Measurements from ENCODE around the gene MLC1. TPM values are rescaled to one million over a fixed set of nuclear protein-coding genes. Genes with fewer than 3 reads are reported as not detected.

The MLC1 gene
- total and polyA plus RNA-seq, 2 donors (not counting 1 experiment from before 2014, with no cell fraction given) = 0.34 TPM; not detected in 1

GRCh38 chr22:50131894-50132293 lies 46.7 kb upstream of the MLC1 start:
- WGBS (ENCODE audit: insufficient coverage) = 91% methylated on average over 3 of the region's 4 CpGs
- H2AFZ ChIP-seq (ENCODE audit: insufficient read depth, low read depth, low read length, poor library complexity, severe bottlenecking) = no peak overlapping the region
- peaks cover 0 to 2% (median 2%) of the 10 kb centered on the region in 3 donors for H3K9me3 ChIP-seq (ENCODE audit: control extremely low read depth in 1 of 3, control insufficient read depth in 2 of 3, insufficient read depth in 1 of 3, low read length in 2 of 3)
- H3K4me2 ChIP-seq (replicated peaks; ENCODE audit: low read depth, low read length, poor library complexity, severe bottlenecking) = no peak overlapping the region
- H3K79me2 ChIP-seq (ENCODE audit: control insufficient read depth, insufficient read depth, low read length) = no peaks in the 10 kb centered on the region
- H3K27ac Mint-ChIP-seq = no peak overlapping the region
- H3K36me3 ChIP-seq (replicated peaks in 1 of 2; ENCODE audit: control extremely low read depth in 1 of 2, control insufficient read depth in 1 of 2, extremely low read depth in 1 of 2, insufficient read depth in 2 of 2, low read length in 1 of 2) = no peaks in the 10 kb centered on the region
- no peak overlapping the region for H3K9ac ChIP-seq (ENCODE audit: low read length)
- H4K20me1 ChIP-seq (ENCODE audit: control insufficient read depth, insufficient read depth, low read length, poor library complexity, severe bottlenecking) = no peaks in the 10 kb centered on the region
- no peak overlapping the region for H3K4me3 Mint-ChIP-seq
- no peaks in the 10 kb centered on the region for H3K4me1 Mint-ChIP-seq
- no peaks in the 10 kb centered on the region for H3K4me1 ChIP-seq (ENCODE audit: control insufficient read depth in 2 of 2, insufficient read depth in 2 of 2, low read length in 2 of 2)
- no peaks in the 10 kb centered on the region for H3K9me3 Mint-ChIP-seq (ENCODE audit: insufficient read depth)
- no peak overlapping the region for H3K4me3 ChIP-seq (ENCODE audit: control extremely low read depth in 1 of 5, extremely low read depth in 1 of 5, insufficient read depth in 1 of 5, low read depth in 2 of 5, low read length in 4 of 5)
- H3K27me3 Mint-ChIP-seq = peaks cover 52% of the 10 kb centered on the region
- POLR2A ChIA-PET = no interaction called here
- intact Hi-C loops (cut with micrococcal nuclease) = no loop called here
- TF ChIP-seq CTCF (IDR thresholded peaks at IDR 0.05) (no peak), EZH2 (IDR thresholded peaks at IDR 0.05; ENCODE audit: borderline replicate concordance, insufficient read depth, low read depth, low read length, poor library complexity, severe bottlenecking) (no peak)
- H3K27me3 ChIP-seq (replicated peaks in 1 of 4; ENCODE audit: control extremely low read depth in 1 of 4, control insufficient read depth in 3 of 4, insufficient read depth in 4 of 4, low read length in 3 of 4) = peaks cover 0 to 7% (median 3%) of the 10 kb centered on the region in 4 experiments
- ATAC-seq (ENCODE audit: low read depth) (no peak), DNase-seq (no peak)
- CTCF ChIA-PET = interaction anchor here (0.6 kb wide), 1 partner anchor 106 kb away, joined by 3 read pairs; no protein-coding TSS in a partner anchor
- no peak overlapping the region for H3K27ac ChIP-seq (ENCODE audit: low read length in 2 of 2)

- Histone ChIP-seq H4K20me1 (ENCODE audit: control insufficient read depth, insufficient read depth, low read length, poor library complexity, severe bottlenecking) (no peaks in the 10 kb centered on the region), H3K79me2 (ENCODE audit: control insufficient read depth, insufficient read depth, low read length) (no peaks in the 10 kb centered on the region), H3K4me1 (ENCODE audit: control insufficient read depth in 2 of 2, insufficient read depth in 2 of 2, low read length in 2 of 2) (no peaks in the 10 kb centered on the region), H3K4me3 (ENCODE audit: control extremely low read depth in 1 of 5, extremely low read depth in 1 of 5, insufficient read depth in 1 of 5, low read depth in 2 of 5, low read length in 4 of 5) (no peak overlapping the region), H3K9ac (ENCODE audit: low read length) (no peak overlapping the region), H3K9me3 (ENCODE audit: control extremely low read depth in 1 of 3, control insufficient read depth in 2 of 3, insufficient read depth in 1 of 3, low read length in 2 of 3) (peaks cover 0 to 12% (median 2%) of the 10 kb centered on the region in 3 donors), H3K4me2 (replicated peaks; ENCODE audit: low read depth, low read length, poor library complexity, severe bottlenecking) (no peak overlapping the region), H2AFZ (ENCODE audit: insufficient read depth, low read depth, low read length, poor library complexity, severe bottlenecking) (no peak overlapping the region), H3K27me3 (replicated peaks in 1 of 4; ENCODE audit: control extremely low read depth in 1 of 4, control insufficient read depth in 3 of 4, insufficient read depth in 4 of 4, low read length in 3 of 4) (peaks cover 0 to 7% (median 3%) of the 10 kb centered on the region in 4 experiments), H3K27ac (ENCODE audit: low read length in 2 of 2) (no peak overlapping the region), H3K36me3 (replicated peaks in 1 of 2; ENCODE audit: control extremely low read depth in 1 of 2, control insufficient read depth in 1 of 2, extremely low read depth in 1 of 2, insufficient read depth in 2 of 2, low read length in 1 of 2) (no peaks in the 10 kb centered on the region)
- DNase-seq (no peak), ATAC-seq (ENCODE audit: low read depth) (no peak)
- Mint-ChIP-seq H3K4me3 (no peak overlapping the region), H3K27ac (no peak overlapping the region), H3K9me3 (ENCODE audit: insufficient read depth) (peaks cover 2% of the 10 kb centered on the region), H3K4me1 (no peaks in the 10 kb centered on the region), H3K27me3 (peaks cover 46% of the 10 kb centered on the region)
- WGBS (ENCODE audit: insufficient coverage) = 86% methylated on average over 7 of the region's 10 CpGs
- TF ChIP-seq CTCF (IDR thresholded peaks at IDR 0.05) = no peak
- no peak for TF ChIP-seq EZH2 (IDR thresholded peaks at IDR 0.05; ENCODE audit: borderline replicate concordance, insufficient read depth, low read depth, low read length, poor library complexity, severe bottlenecking)
- intact Hi-C loops (cut with micrococcal nuclease) = no loop called here
- CTCF ChIA-PET = no interaction called here
- POLR2A ChIA-PET = no interaction called here
Measured at GRCh38 chr22:50129121-50129736, 44.0 kb upstream of the MLC1 start.
